Bronchial epithelial cell (primary cell): Measurements from ENCODE around the gene KRI1. TPM values are rescaled to one million over a fixed set of nuclear protein-coding genes. Genes with fewer than 3 reads are reported as not detected.

ENCODE experiments used
- DNase-seq: peaks from one replicate; pipeline ENCODE4 v3.0.0-alpha.2; 2010; ENCODE audit warnings: low read depth
- FAIRE-seq: peaks from 2 replicates; lab custom pipeline; 2011; peaks lifted over from hg19 to GRCh38; lab: Jason Lieb, UNC
- H3K27me3 ChIP-seq: 2 replicates; pipeline ENCODE4 v1.5.1; 2011; ENCODE audit warnings: low read length; ENCODE audit not compliant: control insufficient read depth, insufficient read depth
- H3K36me3 ChIP-seq: 2 replicates; pipeline ENCODE4 v1.5.1; 2011; ENCODE audit warnings: low read length; ENCODE audit not compliant: control insufficient read depth, insufficient read depth
- H3K4me3 ChIP-seq: 2 replicates; pipeline ENCODE4 v1.5.1; 2011; ENCODE audit warnings: mild to moderate bottlenecking, low read depth, low read length, control low read depth
- total RNA-seq: library from RNA; depleted of rRNA; stranded (reverse); fragments of >200 nt; gene quantifications from 2 replicates; pipeline ENCODE4 v1.2.1, GENCODE V29; 2014
- TF ChIP-seq, protein P1 (sequence below): IDR thresholded peaks from 2 replicates; pipeline ENCODE4 v1.5.1; 2011; ENCODE audit warnings: mild to moderate bottlenecking, moderate library complexity, low read length, control low read depth, inconsistent platforms; ENCODE audit not compliant: insufficient read depth, severe bottlenecking

KRI1 gene
- total RNA-seq: 8.2 and 11.0 TPM in 2 replicates

DNA sequence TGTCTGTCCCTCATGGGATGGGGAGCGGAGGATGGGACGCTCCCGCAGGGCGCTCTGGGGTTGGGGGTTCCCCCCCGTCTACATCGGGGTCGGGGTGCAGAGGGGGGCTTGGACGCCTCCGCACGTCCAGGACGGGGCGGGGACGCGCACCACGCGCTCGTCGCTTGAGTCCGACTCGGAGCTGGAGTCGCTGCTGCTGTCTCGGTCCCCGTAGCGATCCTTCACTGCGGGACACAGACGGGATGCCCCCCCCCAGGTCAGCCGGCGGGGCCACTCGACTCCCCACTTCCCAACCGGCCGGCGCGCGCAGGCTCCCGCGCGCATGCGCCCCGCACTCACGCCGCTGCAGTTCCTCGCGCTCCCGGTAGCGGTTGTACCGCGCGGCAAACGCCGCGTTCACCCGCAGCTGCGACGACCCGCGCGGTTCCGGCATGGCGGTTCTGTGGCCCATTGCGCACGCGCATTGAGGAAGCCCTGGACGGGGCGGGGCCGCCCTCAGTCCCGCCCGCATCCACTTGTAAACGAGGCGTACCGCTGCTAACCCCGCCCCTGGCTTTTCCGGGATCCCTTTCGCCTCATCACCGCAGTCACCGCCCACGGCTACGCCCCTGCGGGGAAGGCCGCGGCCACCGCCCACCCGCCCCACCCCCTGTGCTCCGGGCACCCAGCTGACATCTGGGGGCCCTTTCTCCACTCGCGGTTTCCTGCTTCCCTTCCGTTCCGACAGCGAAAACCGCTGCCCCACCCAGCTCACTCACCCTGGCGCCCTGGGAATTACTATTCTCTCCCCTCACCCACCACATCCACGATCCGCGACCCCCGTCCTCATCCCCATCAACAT, at the start of gene KRI1:
Gene KRI1 (minus strand): TSS at position 444 of the 841 bp plus-strand sequence. CDS start 11 bp downstream, at position 433.
- peaks cover 9% of the 10 kb centered on the region for H3K36me3 ChIP-seq
- TF ChIP-seq, protein P1, sequence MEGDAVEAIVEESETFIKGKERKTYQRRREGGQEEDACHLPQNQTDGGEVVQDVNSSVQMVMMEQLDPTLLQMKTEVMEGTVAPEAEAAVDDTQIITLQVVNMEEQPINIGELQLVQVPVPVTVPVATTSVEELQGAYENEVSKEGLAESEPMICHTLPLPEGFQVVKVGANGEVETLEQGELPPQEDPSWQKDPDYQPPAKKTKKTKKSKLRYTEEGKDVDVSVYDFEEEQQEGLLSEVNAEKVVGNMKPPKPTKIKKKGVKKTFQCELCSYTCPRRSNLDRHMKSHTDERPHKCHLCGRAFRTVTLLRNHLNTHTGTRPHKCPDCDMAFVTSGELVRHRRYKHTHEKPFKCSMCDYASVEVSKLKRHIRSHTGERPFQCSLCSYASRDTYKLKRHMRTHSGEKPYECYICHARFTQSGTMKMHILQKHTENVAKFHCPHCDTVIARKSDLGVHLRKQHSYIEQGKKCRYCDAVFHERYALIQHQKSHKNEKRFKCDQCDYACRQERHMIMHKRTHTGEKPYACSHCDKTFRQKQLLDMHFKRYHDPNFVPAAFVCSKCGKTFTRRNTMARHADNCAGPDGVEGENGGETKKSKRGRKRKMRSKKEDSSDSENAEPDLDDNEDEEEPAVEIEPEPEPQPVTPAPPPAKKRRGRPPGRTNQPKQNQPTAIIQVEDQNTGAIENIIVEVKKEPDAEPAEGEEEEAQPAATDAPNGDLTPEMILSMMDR: peak; percentile 51
- peak within 1 kb of the TSS; percentile 99 for H3K4me3 ChIP-seq
- DNase-seq (peak; percentile 91), FAIRE-seq (no peak)
- H3K27me3 ChIP-seq: no peaks in the 10 kb centered on the region

DNA sequence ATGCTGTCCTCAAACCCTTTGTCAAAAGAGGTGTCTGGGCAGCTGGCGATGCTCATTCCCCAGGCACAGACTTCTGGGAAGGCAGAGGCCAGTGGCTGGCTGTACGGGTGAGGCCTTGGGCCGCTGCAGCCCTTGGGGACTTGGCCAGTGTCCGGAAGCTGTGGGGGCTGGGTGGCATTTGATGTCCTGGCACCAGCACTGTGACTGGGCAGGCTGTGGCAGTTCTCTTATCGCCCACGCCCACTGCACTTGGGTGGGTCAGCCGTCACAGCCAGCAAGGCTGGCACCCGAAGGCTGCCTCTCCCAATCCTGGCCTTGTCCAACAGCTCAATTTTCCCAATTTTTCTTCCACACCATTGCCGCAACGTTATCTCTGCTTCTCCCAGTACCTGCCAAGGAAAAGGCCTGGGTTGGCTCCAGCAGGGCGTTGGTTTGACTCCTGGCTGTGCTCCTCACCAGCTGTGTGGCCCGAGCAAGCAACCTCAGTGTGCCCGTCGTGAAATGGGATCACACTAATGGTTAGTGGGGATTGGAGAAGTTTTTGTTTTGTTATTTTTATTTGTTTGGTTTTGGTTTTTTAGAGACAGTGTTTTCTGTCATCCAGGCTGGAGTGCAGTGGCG, 46.8 kb upstream of the KRI1 start:
- DNase-seq (no peak), FAIRE-seq (no peak)
- TF ChIP-seq, protein P1: no peak
- Histone ChIP-seq H3K4me3 (no peak overlapping the region), H3K36me3 (no peaks in the 10 kb centered on the region), H3K27me3 (no peaks in the 10 kb centered on the region)

DNA sequence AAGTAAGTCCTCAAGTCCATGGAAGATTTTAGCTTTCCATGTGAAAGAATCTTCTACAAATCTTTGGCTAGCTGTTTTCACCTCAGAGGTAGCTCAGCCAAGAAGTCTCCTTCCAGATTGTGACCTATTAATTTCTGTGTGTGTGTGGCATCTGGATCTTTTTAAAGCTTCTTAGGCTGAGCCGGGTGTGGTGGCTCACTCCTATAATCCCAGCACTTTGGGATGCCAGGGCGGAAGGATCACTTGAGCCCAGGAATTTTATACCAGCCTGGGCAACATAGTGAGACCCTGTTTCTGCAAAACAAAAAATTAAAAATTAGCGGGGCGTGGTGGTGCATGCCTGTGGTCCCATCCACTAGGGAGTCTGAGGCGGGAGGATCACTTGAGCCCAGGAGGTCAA, 46.1 kb upstream of the KRI1 start:
- FAIRE-seq: no peak

DNA sequence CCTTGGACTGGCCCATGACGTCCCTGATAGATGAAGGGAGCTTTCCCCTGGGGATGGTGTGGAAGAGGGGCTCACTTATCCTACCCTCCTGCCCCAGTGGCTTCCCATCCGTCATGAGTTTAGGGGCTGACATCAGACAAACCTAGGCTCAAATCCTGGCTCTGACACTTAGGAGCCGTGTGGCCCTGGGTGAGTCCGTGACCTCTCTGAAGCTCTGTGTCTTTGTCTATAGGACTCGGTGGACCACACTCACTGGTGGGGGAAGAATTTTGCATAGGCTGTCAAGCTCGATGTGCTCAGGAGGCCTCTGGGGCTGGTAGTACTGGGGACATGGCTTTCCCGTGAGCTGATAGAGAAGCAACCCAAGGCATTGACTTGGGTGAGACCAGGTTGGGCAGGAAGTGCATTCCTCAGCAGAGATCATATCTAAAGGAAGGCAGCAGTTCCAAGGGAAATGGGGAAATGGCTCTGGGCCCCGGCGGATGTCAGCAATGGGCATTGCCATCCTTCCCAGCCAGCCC, 38.7 kb upstream of the KRI1 start:
- TF ChIP-seq, protein P1: no peak
- Histone ChIP-seq H3K4me3 (no peak overlapping the region), H3K36me3 (no peaks in the 10 kb centered on the region), H3K27me3 (no peaks in the 10 kb centered on the region)
- DNase-seq: no peak
- no peak for FAIRE-seq

More for the DNA sequence above, 46.1 kb upstream of the KRI1 start:
- Histone ChIP-seq H3K36me3 (no peaks in the 10 kb centered on the region), H3K4me3 (no peak overlapping the region), H3K27me3 (no peaks in the 10 kb centered on the region)
- TF ChIP-seq, protein P1: no peak
- no peak for DNase-seq

DNA sequence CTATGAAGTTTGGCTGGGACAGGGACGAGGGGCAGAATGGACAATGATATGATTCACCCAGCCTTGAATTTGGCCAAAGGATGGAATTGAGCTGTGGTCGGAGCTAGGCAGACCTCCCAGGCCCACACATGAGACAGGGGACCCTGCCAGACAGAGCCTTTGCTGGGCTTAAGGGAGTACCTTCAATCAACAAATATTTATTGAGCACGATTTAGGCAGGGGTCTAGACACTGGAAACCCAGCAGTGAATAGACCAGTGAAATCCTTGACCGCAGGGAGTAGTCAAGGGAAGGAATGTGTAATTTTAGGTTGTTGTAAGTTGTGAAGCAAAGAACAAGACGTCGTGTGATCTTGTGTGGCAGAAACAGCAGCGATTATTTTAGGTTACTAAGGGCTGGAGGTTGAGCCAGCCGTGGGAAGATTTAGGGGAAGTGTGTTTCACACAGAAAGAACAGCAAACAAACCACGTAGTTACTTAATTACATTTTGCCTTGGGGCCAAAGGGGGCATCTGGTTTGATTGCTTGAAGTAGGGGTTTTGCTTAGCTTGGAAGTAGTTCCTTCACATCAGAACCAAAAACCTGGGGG, 38.2 kb upstream of the KRI1 start:
- DNase-seq: no peak

More for the DNA sequence above, 38.2 kb upstream of the KRI1 start:
- Histone ChIP-seq H3K4me3 (no peak overlapping the region), H3K27me3 (no peaks in the 10 kb centered on the region), H3K36me3 (no peaks in the 10 kb centered on the region)
- FAIRE-seq: no peak
- TF ChIP-seq, protein P1: no peak
